GM21526 (cell line): ENCODE measurements around the gene ORC6.
"Not testable (repeated sequence)": the region's sequence is repeated elsewhere in the genome, so short reads cannot be mapped to it uniquely, and the experiment has no call there.

ENCODE experiments used
- ATAC-seq: cut with Tn5 transposase; IDR thresholded peaks from one replicate; pipeline ENCODE4 v1.9.1; 2021; ENCODE audit warnings: moderate library complexity; ENCODE audit not compliant: unreplicated experiment, low FRiP score

Gene ORC6

GRCh38 chr16:46689365-46690280, at the start of gene ORC6:
Gene ORC6, plus strand, starts transcription at chr16:46689659. Its CDS starts 47 bp downstream, at chr16:46689706.
- ATAC-seq, result peak; percentile 67

GRCh38 chr16:46648656-46649055, 40.8 kb upstream of the ORC6 start:
- ATAC-seq, result no peak

- ATAC-seq, result no peak
These were observed 39.7 kb upstream of the ORC6 start for GRCh38 chr16:46649588-46650253.

GRCh38 chr16:46650254-46650623, 39.2 kb upstream of the ORC6 start:
- ATAC-seq, result no peak

GRCh38 chr16:46651305-46651704, 38.2 kb upstream of the ORC6 start:
- ATAC-seq, result no peak

- peak; percentile 88 for ATAC-seq
These were observed 30.5 kb upstream of the ORC6 start for GRCh38 chr16:46658925-46659324.

GRCh38 chr16:46662123-46662522, 27.3 kb upstream of the ORC6 start:
- no peak for ATAC-seq

- peak; percentile 80 for ATAC-seq
These were observed 16.0 kb upstream of the ORC6 start for GRCh38 chr16:46673320-46674013.

GRCh38 chr16:46677943-46678342, 11.5 kb upstream of the ORC6 start:
- not testable (repeated sequence) for ATAC-seq

GRCh38 chr16:46681867-46682266, 7.6 kb upstream of the ORC6 start:
- ATAC-seq, result not testable (repeated sequence)

GRCh38 chr16:46686815-46687473, 2.5 kb upstream of the ORC6 start:
- ATAC-seq, result no peak

- no peak for ATAC-seq
These were observed 2.0 kb upstream of the ORC6 start for GRCh38 chr16:46687486-46687885.

GRCh38 chr16:46688101-46688653, 1.3 kb upstream of the ORC6 start:
- ATAC-seq, result no peak

- peak; percentile 78 for ATAC-seq
These were observed 650 bp upstream of the ORC6 start, which contains the start of gene VPS35 for GRCh38 chr16:46688654-46689364. Gene VPS35, minus strand, starts transcription at chr16:46689178. Its CDS starts 45 bp downstream, at chr16:46689133.

GRCh38 chr16:46690281-46691178, 1.1 kb downstream of the ORC6 start:
- ATAC-seq, result no peak

- no peak for ATAC-seq
These were observed 2.3 kb downstream of the ORC6 start for GRCh38 chr16:46691726-46692125.

- no peak for ATAC-seq
These were observed 4.1 kb downstream of the ORC6 start for GRCh38 chr16:46693598-46693997.

GRCh38 chr16:46695937-46696336, 6.5 kb downstream of the ORC6 start:
- no peak for ATAC-seq

GRCh38 chr16:46696957-46697356, 7.5 kb downstream of the ORC6 start:
- ATAC-seq, result no peak
